B cell (primary cell): ENCODE results near the gene ATRNL1.

ENCODE experiments used
- CTCF ChIP-seq: fragments of 200-600 bp; IDR thresholded peaks from one replicate; pipeline ENCODE4 v1.8.0; 2022; ENCODE audit warnings: antibody characterized with exemption, mild to moderate bottlenecking
- EZH2 ChIP-seq: IDR thresholded peaks from 2 replicates; pipeline ENCODE4 v1.6.1; 2012; ENCODE audit warnings: borderline replicate concordance, low read depth, mild to moderate bottlenecking, moderate library complexity, low read length; ENCODE audit not compliant: insufficient read depth, poor library complexity, severe bottlenecking

- TF ChIP-seq CTCF (no peak), EZH2 (no peak)
Measured at GRCh38 chr10:115860182-115861107, 767.3 kb downstream of the ATRNL1 start.
